ENCODE measurements around the gene TRIM36. TPM values are rescaled to one million over a fixed set of nuclear protein-coding genes. Genes with fewer than 3 reads are reported as not detected.

The TRIM36 gene
- total and polyA plus RNA-seq, 10 of the 15 experiments (the other 5 are each of a cell fraction or from before 2014, with no cell fraction given): 0.01 to 0.09 (median 0.07) TPM; not detected in 6

- DNase-seq (ENCODE audit: low read depth, low spot score): no peak
- Histone ChIP-seq H4K20me1 (ENCODE audit: control insufficient read depth, insufficient read depth) (no peaks in the 10 kb centered on the region), H3K27ac (ENCODE audit: control insufficient read depth, insufficient read depth) (no peak overlapping the region), H3K9ac (ENCODE audit: control insufficient read depth, insufficient read depth, low read length) (no peak overlapping the region), H3K4me3 (no peak overlapping the region), H3K27me3 (replicated peaks in 1 of 2; ENCODE audit: control insufficient read depth in 2 of 2, insufficient read depth in 2 of 2, low read length in 1 of 2) (peaks cover 2 to 14% of the 10 kb centered on the region in 2 experiments; a peak in 3 of 4 replicates), H3K79me2 (ENCODE audit: control insufficient read depth, insufficient read depth, low read length) (no peaks in the 10 kb centered on the region), H2AFZ (ENCODE audit: control insufficient read depth, low read depth, low read length) (no peak overlapping the region), H3K4me1 (ENCODE audit: control insufficient read depth, insufficient read depth, low read length) (no peaks in the 10 kb centered on the region), H3K4me2 (ENCODE audit: control insufficient read depth, insufficient read depth) (no peak overlapping the region), H3K36me3 (ENCODE audit: control insufficient read depth in 2 of 2, insufficient read depth in 2 of 2, low read length in 1 of 2) (no peaks in the 10 kb centered on the region), H3K9me3 (replicated peaks; ENCODE audit: control insufficient read depth, insufficient read depth, low read length) (peaks cover 8% of the 10 kb centered on the region; the same call in 2 of the 3 replicates)
- in situ Hi-C loops (cut with MboI): no loop called here
- ChIA-PET RAD21 (ENCODE audit: unreplicated experiment) (no interaction called here), POLR2A (no interaction called here), CTCF (no interaction called here), SMC1A (ENCODE audit: uncharacterized antibody, unreplicated experiment) (no interaction called here)
- no peak for ATAC-seq
- FAIRE-seq: no peak
- intact Hi-C loops (cut with micrococcal nuclease; ENCODE audit: unreplicated experiment): loop anchor here (5.0 kb wide), 1 partner anchor 82 kb away; no protein-coding TSS in a partner anchor
- no TSS peak for BruUV-seq (replicated peaks)
- WGBS (ENCODE audit: insufficient coverage, insufficient replicate concordance, low lambda C conversion rate, missing lambda C conversion rate): 16% methylated on average over 5 of the region's 5 CpGs
- TF ChIP-seq STAT3 (IDR thresholded peaks at IDR 0.05; ENCODE audit: low read depth, low read length) (no peak), ZNF687 (IDR thresholded peaks at IDR 0.05) (no peak), BCLAF1 (IDR thresholded peaks at IDR 0.05) (no peak), USF1 (IDR thresholded peaks at IDR 0.05; ENCODE audit: borderline replicate concordance, extremely low read length, insufficient read depth, low read depth, low read length) (no peak), ZNF592 (IDR thresholded peaks at IDR 0.05) (no peak), CEBPB (IDR thresholded peaks at IDR 0.05; ENCODE audit: borderline replicate concordance in 1 of 2, low read depth in 2 of 2, low read length in 2 of 2) (no peak), EP300 (IDR thresholded peaks at IDR 0.05; ENCODE audit: borderline replicate concordance in 1 of 2, control insufficient read depth in 1 of 2, low read depth in 2 of 2, low read length in 2 of 2) (no peak), POU2F2 (IDR thresholded peaks at IDR 0.05; ENCODE audit: borderline replicate concordance, low read depth, low read length) (no peak)
Measured at GRCh38 chr5:115165790-115166189, 3.9 kb downstream of the TRIM36 start.

Data from GM12878 (cell line).